ENCODE data around the gene OR4D2. TPM values are rescaled to one million over a fixed set of nuclear protein-coding genes. Genes with fewer than 3 reads are reported as not detected.
"Not testable (repeated sequence)": the region's sequence is repeated elsewhere in the genome, so short reads cannot be mapped to it uniquely, and the experiment has no call there.

The OR4D2 gene
- total and polyA plus RNA-seq, 2 of the 8 experiments (the other 6 are each of a cell fraction or from before 2014, with no cell fraction given) = not detected

GRCh38 chr17:58141505-58141904 is 25.3 kb upstream of the OR4D2 start:
- H2BK5ac ChIP-seq (ENCODE audit: low read depth, low read length) = no peak overlapping the region
- H3K27me3 ChIP-seq (replicated peaks in 1 of 4; ENCODE audit: control insufficient read depth in 3 of 4, extremely low read depth in 1 of 4, insufficient read depth in 3 of 4, low read length in 3 of 4) = peaks cover 0 to 1% (median 0%) of the 10 kb centered on the region in 4 experiments; a peak in 1 of 7 replicates
- H2AFZ ChIP-seq (ENCODE audit: low read length) = no peak overlapping the region
- no peaks in the 10 kb centered on the region for H3K4me1 ChIP-seq (replicated peaks in 1 of 4; ENCODE audit: control insufficient read depth in 3 of 4, insufficient read depth in 4 of 4, low read length in 3 of 4)
- no peaks in the 10 kb centered on the region for H3K23me2 ChIP-seq (ENCODE audit: low read depth, low read length)
- peaks cover 8 to 22% of the 10 kb centered on the region in 2 experiments; a peak in 3 of 4 replicates for H3K9me3 ChIP-seq (ENCODE audit: insufficient read depth in 2 of 2, low read depth in 1 of 2, low read length in 1 of 2)
- H3K4me2 ChIP-seq (ENCODE audit: insufficient read depth in 1 of 2, low read depth in 2 of 2, low read length in 2 of 2) = no peak overlapping the region
- H3K79me1 ChIP-seq (ENCODE audit: low read depth, low read length) = no peaks in the 10 kb centered on the region
- no peak overlapping the region for H3K18ac ChIP-seq (ENCODE audit: extremely low read depth, low read length)
- H2BK120ac ChIP-seq (replicated peaks; ENCODE audit: low read depth, low read length) = no peak overlapping the region
- H4K20me1 ChIP-seq (replicated peaks in 1 of 2; ENCODE audit: control insufficient read depth in 1 of 2, insufficient read depth in 2 of 2, low read length in 2 of 2) = no peaks in the 10 kb centered on the region
- H4K91ac ChIP-seq (replicated peaks; ENCODE audit: insufficient read length, low read length) = no peak overlapping the region
- H3K4ac ChIP-seq (replicated peaks; ENCODE audit: insufficient read length, low read depth, low read length) = no peak overlapping the region
- no peak for TF ChIP-seq TAF7 (optimal IDR thresholded peaks at IDR 0.05; ENCODE audit: borderline replicate concordance, low read depth, low read length)
- no peaks in the 10 kb centered on the region for H3K36me3 ChIP-seq (ENCODE audit: control insufficient read depth in 2 of 4, insufficient read depth in 4 of 4, low read length in 3 of 4)
- H3K27ac ChIP-seq (ENCODE audit: low read depth, low read length) = no peak overlapping the region
- H3K56ac ChIP-seq (replicated peaks; ENCODE audit: insufficient read length, low read depth, low read length) = no peak overlapping the region
- POLR2A ChIA-PET (ENCODE audit: partially characterized antibody) = no interaction called here
- H3K79me2 ChIP-seq (ENCODE audit: control insufficient read depth in 1 of 2, insufficient read depth in 2 of 2, low read length in 2 of 2) = no peaks in the 10 kb centered on the region
- no peak overlapping the region for H3K9ac ChIP-seq (replicated peaks in 1 of 4; ENCODE audit: extremely low read depth in 1 of 4, low read depth in 3 of 4, low read length in 3 of 4)
- no peak overlapping the region for H2BK20ac ChIP-seq (ENCODE audit: low read length)
- CTCF ChIA-PET (ENCODE audit: partially characterized antibody) = interaction anchor here (0.7 kb wide), 1 partner anchor 86 kb away, joined by 3 read pairs; no protein-coding TSS in a partner anchor
- H4K8ac ChIP-seq (ENCODE audit: extremely low read depth, insufficient read depth, low read length) = no peak overlapping the region
- no peak for FAIRE-seq
- H2AK5ac ChIP-seq (ENCODE audit: low read depth, low read length) = no peak overlapping the region
- H3K23ac ChIP-seq (ENCODE audit: insufficient read length) = no peak overlapping the region
- H3K4me3 ChIP-seq (ENCODE audit: extremely low read depth in 1 of 4, insufficient read depth in 2 of 4, low read depth in 3 of 4, low read length in 4 of 4) = no peak overlapping the region
- no peak overlapping the region for H2BK12ac ChIP-seq (ENCODE audit: low read depth, low read length)
- no peak overlapping the region for H3K14ac ChIP-seq (ENCODE audit: insufficient read length)
- WGBS, 2 experiments (ENCODE audit: extremely low coverage in 1 of 2, insufficient coverage in 1 of 2, insufficient read length in 1 of 2, insufficient replicate concordance in 2 of 2, low coverage in 1 of 2, low lambda C conversion rate in 2 of 2, missing lambda C conversion rate in 1 of 2) = no CpG with 5 or more reads among the region's 5 CpGs
- DNase-seq (ENCODE audit: low read depth in 1 of 2, low spot score in 2 of 2) = no peak
- no peak overlapping the region for H4K5ac ChIP-seq (ENCODE audit: insufficient read length, low read depth, low read length)
- no peak overlapping the region for H2BK15ac ChIP-seq (ENCODE audit: low read length)

GRCh38 chr17:58143335-58143734 is 23.4 kb upstream of the OR4D2 start:
- H2BK15ac ChIP-seq (ENCODE audit: low read length); H3K23ac ChIP-seq (ENCODE audit: insufficient read length); H2AFZ ChIP-seq (ENCODE audit: low read length); H2BK120ac ChIP-seq (replicated peaks; ENCODE audit: low read depth, low read length); H3K4me3 ChIP-seq (ENCODE audit: extremely low read depth in 1 of 4, insufficient read depth in 2 of 4, low read depth in 3 of 4, low read length in 4 of 4); H3K9ac ChIP-seq (replicated peaks in 1 of 4; ENCODE audit: extremely low read depth in 1 of 4, low read depth in 3 of 4, low read length in 3 of 4); H3K18ac ChIP-seq (ENCODE audit: extremely low read depth, low read length); H3K79me2 ChIP-seq (ENCODE audit: control insufficient read depth in 1 of 2, insufficient read depth in 2 of 2, low read length in 2 of 2); DNase-seq (ENCODE audit: low read depth in 1 of 2, low spot score in 2 of 2); H2BK12ac ChIP-seq (ENCODE audit: low read depth, low read length); CTCF ChIA-PET (ENCODE audit: partially characterized antibody); H2BK5ac ChIP-seq (ENCODE audit: low read depth, low read length); H2AK5ac ChIP-seq (ENCODE audit: low read depth, low read length); H3K79me1 ChIP-seq (ENCODE audit: low read depth, low read length); H4K91ac ChIP-seq (replicated peaks; ENCODE audit: insufficient read length, low read length); H4K5ac ChIP-seq (ENCODE audit: insufficient read length, low read depth, low read length); H3K36me3 ChIP-seq (ENCODE audit: control insufficient read depth in 2 of 4, insufficient read depth in 4 of 4, low read length in 3 of 4); H3K27me3 ChIP-seq (replicated peaks in 1 of 4; ENCODE audit: control insufficient read depth in 3 of 4, extremely low read depth in 1 of 4, insufficient read depth in 3 of 4, low read length in 3 of 4); H4K20me1 ChIP-seq (replicated peaks in 1 of 2; ENCODE audit: control insufficient read depth in 1 of 2, insufficient read depth in 2 of 2, low read length in 2 of 2); H3K4ac ChIP-seq (replicated peaks; ENCODE audit: insufficient read length, low read depth, low read length); H3K23me2 ChIP-seq (ENCODE audit: low read depth, low read length); H3K4me1 ChIP-seq (replicated peaks in 1 of 4; ENCODE audit: control insufficient read depth in 3 of 4, insufficient read depth in 4 of 4, low read length in 3 of 4); POLR2A ChIA-PET (ENCODE audit: partially characterized antibody); H3K14ac ChIP-seq (ENCODE audit: insufficient read length); H2BK20ac ChIP-seq (ENCODE audit: low read length); FAIRE-seq; H4K8ac ChIP-seq (ENCODE audit: extremely low read depth, insufficient read depth, low read length); H3K27ac ChIP-seq (ENCODE audit: low read depth, low read length); H3K56ac ChIP-seq (replicated peaks; ENCODE audit: insufficient read length, low read depth, low read length); H3K4me2 ChIP-seq (ENCODE audit: insufficient read depth in 1 of 2, low read depth in 2 of 2, low read length in 2 of 2): not testable (repeated sequence)
- H3K9me3 ChIP-seq (ENCODE audit: insufficient read depth in 2 of 2, low read depth in 1 of 2, low read length in 1 of 2) = peaks cover 8 to 22% of the 10 kb centered on the region in 2 experiments; a peak in 3 of 4 replicates
- WGBS, 2 experiments (ENCODE audit: extremely low coverage in 1 of 2, insufficient coverage in 1 of 2, insufficient read length in 1 of 2, insufficient replicate concordance in 2 of 2, low coverage in 1 of 2, low lambda C conversion rate in 2 of 2, missing lambda C conversion rate in 1 of 2) = 86% methylated on average over 4 of the region's 4 CpGs; no CpG with 5 or more reads in 1 of the 2 experiments
